ENCODE measurements around the gene SLC15A4. TPM values are rescaled to one million over a fixed set of nuclear protein-coding genes. Genes with fewer than 3 reads are reported as not detected.

SLC15A4 gene
- total RNA-seq, 1 experiment from 2014 or later = 20.6 TPM

DNA sequence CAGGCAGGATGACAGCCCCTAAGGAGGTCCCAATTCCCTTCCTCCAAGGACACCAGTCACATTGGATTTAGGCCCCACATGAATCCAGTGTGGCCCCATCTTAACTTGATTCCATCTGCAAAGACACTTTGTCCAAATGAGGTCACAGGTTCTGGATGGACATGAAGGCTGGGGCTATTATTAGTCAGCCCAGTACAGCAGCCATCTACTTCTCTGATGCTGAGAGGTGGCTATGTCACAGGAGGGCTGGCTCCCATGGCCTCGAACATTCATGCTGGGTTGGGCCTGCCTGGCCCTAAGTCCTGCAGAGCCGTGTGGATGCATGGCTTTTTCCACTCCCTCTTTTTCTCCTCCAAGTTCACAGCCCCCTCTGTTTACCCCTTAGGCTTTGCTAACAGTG is 35.9 kb downstream of the SLC15A4 start:
- H3K9me2 ChIP-seq (ENCODE audit: insufficient read depth) = no peaks in the 10 kb centered on the region
- ATAC-seq = no peak
- POLR2A ChIA-PET = no interaction called here

More for the DNA sequence above, 35.9 kb downstream of the SLC15A4 start:
- intact Hi-C loops (cut with micrococcal nuclease) = no loop called here
- Histone ChIP-seq H2AFZ (ENCODE audit: low read depth, low read length, poor library complexity, severe bottlenecking) (no peak overlapping the region), H3K4me1 (ENCODE audit: control insufficient read depth in 1 of 2, insufficient read depth in 2 of 2, low read length in 2 of 2) (peaks cover 0 to 5% of the 10 kb centered on the region in 2 experiments; a peak in 2 of 4 replicates), H4K20me1 (ENCODE audit: insufficient read depth) (no peaks in the 10 kb centered on the region), H3K36me3 (ENCODE audit: control insufficient read depth in 1 of 2, insufficient read depth in 2 of 2, low read length in 2 of 2) (peaks cover 0 to 4% of the 10 kb centered on the region in 2 experiments; a peak in 1 of 4 replicates), H3K9ac (ENCODE audit: low read length) (no peak overlapping the region), H3K27me3 (ENCODE audit: insufficient read depth, low read length) (no peaks in the 10 kb centered on the region), H3K27ac (ENCODE audit: low read depth, low read length) (no peak overlapping the region), H3K4me2 (ENCODE audit: low read length) (no peak overlapping the region), H3K9me3 (ENCODE audit: control insufficient read depth in 1 of 2, insufficient read depth in 1 of 2, low read depth in 1 of 2, low read length in 2 of 2) (no peaks in the 10 kb centered on the region), H3K79me2 (ENCODE audit: insufficient read depth, low read length) (no peaks in the 10 kb centered on the region), H3K4me3 (replicated peaks in 1 of 2; ENCODE audit: low read depth in 1 of 2, low read length in 2 of 2) (no peak overlapping the region)
- RAD21 ChIA-PET (ENCODE audit: low non-redundant PET in 1 of 2, low total read pairs in 2 of 2, uncharacterized antibody in 2 of 2, unreplicated experiment in 2 of 2) = no interaction called here
- no peak for DNase-seq (ENCODE audit: low read depth, low spot score)
- BruUV-seq (replicated peaks) = no TSS peak
- CTCF ChIA-PET = no interaction called here
- TF ChIP-seq POLR2AphosphoS5 (IDR thresholded peaks at IDR 0.05; ENCODE audit: low read depth, low read length) (no peak), ELF1 (IDR thresholded peaks at IDR 0.05; ENCODE audit: borderline replicate concordance, low read depth) (no peak), EZH2phosphoT487 (IDR thresholded peaks at IDR 0.05; ENCODE audit: borderline replicate concordance) (no peak), FOSL1 (IDR thresholded peaks at IDR 0.05; ENCODE audit: low read depth) (no peak), SP1 (IDR thresholded peaks at IDR 0.05; ENCODE audit: low read depth) (no peak)
- TF ChIP-seq, protein P1, sequence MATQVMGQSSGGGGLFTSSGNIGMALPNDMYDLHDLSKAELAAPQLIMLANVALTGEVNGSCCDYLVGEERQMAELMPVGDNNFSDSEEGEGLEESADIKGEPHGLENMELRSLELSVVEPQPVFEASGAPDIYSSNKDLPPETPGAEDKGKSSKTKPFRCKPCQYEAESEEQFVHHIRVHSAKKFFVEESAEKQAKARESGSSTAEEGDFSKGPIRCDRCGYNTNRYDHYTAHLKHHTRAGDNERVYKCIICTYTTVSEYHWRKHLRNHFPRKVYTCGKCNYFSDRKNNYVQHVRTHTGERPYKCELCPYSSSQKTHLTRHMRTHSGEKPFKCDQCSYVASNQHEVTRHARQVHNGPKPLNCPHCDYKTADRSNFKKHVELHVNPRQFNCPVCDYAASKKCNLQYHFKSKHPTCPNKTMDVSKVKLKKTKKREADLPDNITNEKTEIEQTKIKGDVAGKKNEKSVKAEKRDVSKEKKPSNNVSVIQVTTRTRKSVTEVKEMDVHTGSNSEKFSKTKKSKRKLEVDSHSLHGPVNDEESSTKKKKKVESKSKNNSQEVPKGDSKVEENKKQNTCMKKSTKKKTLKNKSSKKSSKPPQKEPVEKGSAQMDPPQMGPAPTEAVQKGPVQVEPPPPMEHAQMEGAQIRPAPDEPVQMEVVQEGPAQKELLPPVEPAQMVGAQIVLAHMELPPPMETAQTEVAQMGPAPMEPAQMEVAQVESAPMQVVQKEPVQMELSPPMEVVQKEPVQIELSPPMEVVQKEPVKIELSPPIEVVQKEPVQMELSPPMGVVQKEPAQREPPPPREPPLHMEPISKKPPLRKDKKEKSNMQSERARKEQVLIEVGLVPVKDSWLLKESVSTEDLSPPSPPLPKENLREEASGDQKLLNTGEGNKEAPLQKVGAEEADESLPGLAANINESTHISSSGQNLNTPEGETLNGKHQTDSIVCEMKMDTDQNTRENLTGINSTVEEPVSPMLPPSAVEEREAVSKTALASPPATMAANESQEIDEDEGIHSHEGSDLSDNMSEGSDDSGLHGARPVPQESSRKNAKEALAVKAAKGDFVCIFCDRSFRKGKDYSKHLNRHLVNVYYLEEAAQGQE (IDR thresholded peaks at IDR 0.05; ENCODE audit: low read depth) = no peak
- TF ChIP-seq, protein P2, sequence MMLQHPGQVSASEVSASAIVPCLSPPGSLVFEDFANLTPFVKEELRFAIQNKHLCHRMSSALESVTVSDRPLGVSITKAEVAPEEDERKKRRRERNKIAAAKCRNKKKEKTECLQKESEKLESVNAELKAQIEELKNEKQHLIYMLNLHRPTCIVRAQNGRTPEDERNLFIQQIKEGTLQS (IDR thresholded peaks at IDR 0.05) = no peak
